A673 (cell line): Measurements from ENCODE around the gene KCNAB2. TPM values are rescaled to one million over a fixed set of nuclear protein-coding genes. Genes with fewer than 3 reads are reported as not detected.
"Not testable (repeated sequence)": the region's sequence is repeated elsewhere in the genome, so short reads cannot be mapped to it uniquely, and the experiment has no call there.

Source experiments
- BruUV-seq: library from RNA; stranded (reverse); fragments of 400-500 nt; replicated peaks from 2 replicates; lab custom pipeline; 2021; lab: Mats Ljungman, UMichigan
- CTCF ChIA-PET: fragments of 300-600 bp; sonication (Branson Sonifier 250); formaldehyde crosslinking; loops from one replicate; lab custom pipeline; 2022; ENCODE audit warnings: antibody characterized with exemption; lab: Charles Lee
- POLR2A ChIA-PET: fragments of 300-600 bp; sonication (Branson Sonifier 250); formaldehyde crosslinking; loops from one replicate; lab custom pipeline; 2022; ENCODE audit warnings: antibody characterized with exemption; ENCODE audit not compliant: low non-redundant PET; lab: Charles Lee
- DNase-seq: peaks from one replicate; pipeline ENCODE4 v3.0.0-alpha.2; 2015; ENCODE audit warnings: low spot score
- H3K27ac ChIP-seq: fragments of 200-600 bp; sonication (generic); 2 replicates; pipeline ENCODE4 v1.5.1; 2016; ENCODE audit warnings: mixed run types, low read depth, mild to moderate bottlenecking, mixed read lengths, antibody characterized with exemption, low read length; ENCODE audit not compliant: poor library complexity, severe bottlenecking
- H3K27me3 ChIP-seq: fragments of 200-600 bp; sonication (generic); replicated peaks from 2 replicates; pipeline ENCODE4 v1.6.1; 2017; ENCODE audit warnings: mixed run types, low read depth, mild to moderate bottlenecking, mixed read lengths, antibody characterized with exemption, low read length; ENCODE audit not compliant: insufficient read depth, poor library complexity
- H3K36me3 ChIP-seq: fragments of 200-600 bp; sonication (generic); 2 replicates; pipeline ENCODE4 v1.6.1; 2016; ENCODE audit warnings: mixed run types, mild to moderate bottlenecking, mixed read lengths, antibody characterized with exemption, low read length; ENCODE audit not compliant: insufficient read depth, poor library complexity, severe bottlenecking
- H3K4me1 ChIP-seq: fragments of 200-600 bp; sonication (generic); 2 replicates; pipeline ENCODE4 v1.6.1; 2017; ENCODE audit warnings: mixed run types, mild to moderate bottlenecking, mixed read lengths, antibody characterized with exemption, low read length; ENCODE audit not compliant: insufficient read depth, poor library complexity, severe bottlenecking
- H3K4me3 ChIP-seq: fragments of 200-600 bp; sonication (generic); 2 replicates; pipeline ENCODE4 v1.5.1; 2016; ENCODE audit warnings: low read depth, mixed run types, mild to moderate bottlenecking, mixed read lengths, low read length; ENCODE audit not compliant: poor library complexity, severe bottlenecking
- H3K9me3 ChIP-seq: fragments of 200-600 bp; sonication (generic); 2 replicates; pipeline ENCODE4 v1.6.1; 2016; ENCODE audit warnings: mixed run types, low read depth, mild to moderate bottlenecking, mixed read lengths, antibody characterized with exemption, low read length; ENCODE audit not compliant: poor library complexity, severe bottlenecking
- CTCF ChIP-seq: fragments of 300-800, 200-600 bp; sonication (generic); conservative IDR thresholded peaks from 2 replicates; pipeline ENCODE4 v1.5.1; 2017; ENCODE audit warnings: low read depth, mild to moderate bottlenecking, antibody characterized with exemption, low read length, moderate library complexity, mixed read lengths
- EZH2 ChIP-seq: fragments of 200-600 bp; sonication (generic); IDR thresholded peaks from 2 replicates; pipeline ENCODE4 v1.6.1; 2017; ENCODE audit warnings: borderline replicate concordance, low read depth, mild to moderate bottlenecking, mixed read lengths, antibody characterized with exemption, low read length; ENCODE audit not compliant: poor library complexity, severe bottlenecking
- intact Hi-C: fragments of 100-400 bp; cut with micrococcal nuclease; formaldehyde crosslinking; loops from one replicate; pipeline ENCODE4 v1.10.0; 2022; ENCODE audit not compliant: unreplicated experiment
- total RNA-seq: library from RNA; stranded (reverse); gene quantifications from 2 replicates; pipeline ENCODE4 v1.2.3, GENCODE V29; 2021

Gene KCNAB2
- total RNA-seq, 1 experiment from 2014 or later = 6.4 TPM

- no peak for DNase-seq
- ChIA-PET CTCF (no interaction called here), POLR2A (no interaction called here)
- TF ChIP-seq CTCF (no peak), EZH2 (no peak)
- BruUV-seq = no TSS peak
- Histone ChIP-seq H3K36me3 (no peaks in the 10 kb centered on the region), H3K27me3 (no peaks in the 10 kb centered on the region), H3K9me3 (no peaks in the 10 kb centered on the region), H3K4me3 (no peak overlapping the region), H3K27ac (no peak overlapping the region), H3K4me1 (no peaks in the 10 kb centered on the region)
- intact Hi-C loops = no loop called here
Observed at GRCh38 chr1:6057170-6057845, 11.6 kb downstream of the KCNAB2 start.

- ChIA-PET POLR2A (no interaction called here), CTCF (no interaction called here)
- intact Hi-C loops = no loop called here
- Histone ChIP-seq H3K36me3 (no peaks in the 10 kb centered on the region), H3K4me1 (no peaks in the 10 kb centered on the region), H3K9me3 (no peaks in the 10 kb centered on the region), H3K27me3 (peaks cover 1% of the 10 kb centered on the region), H3K27ac (no peak overlapping the region), H3K4me3 (no peak overlapping the region)
- TF ChIP-seq EZH2 (no peak), CTCF (no peak)
- DNase-seq = no peak
- no TSS peak for BruUV-seq
Observed at GRCh38 chr1:6059866-6060265, 14.2 kb downstream of the KCNAB2 start.

GRCh38 chr1:6062670-6063069, 17.0 kb downstream of the KCNAB2 start:
- H3K36me3 ChIP-seq = no peaks in the 10 kb centered on the region
- BruUV-seq = no TSS peak
- no peak for TF ChIP-seq EZH2
- no peak for TF ChIP-seq CTCF
- no peak for DNase-seq
- no peak overlapping the region for H3K27ac ChIP-seq
- H3K4me1 ChIP-seq = no peaks in the 10 kb centered on the region
- no peak overlapping the region for H3K4me3 ChIP-seq
- no peaks in the 10 kb centered on the region for H3K9me3 ChIP-seq
- intact Hi-C loops = no loop called here
- CTCF ChIA-PET = no interaction called here
- peaks cover 3% of the 10 kb centered on the region for H3K27me3 ChIP-seq
- POLR2A ChIA-PET = no interaction called here

- H3K27me3 ChIP-seq, H3K4me1 ChIP-seq, H3K4me3 ChIP-seq, intact Hi-C loops, H3K36me3 ChIP-seq, H3K9me3 ChIP-seq, POLR2A ChIA-PET, DNase-seq, CTCF ChIA-PET, BruUV-seq, H3K27ac ChIP-seq: not testable (repeated sequence)
Observed at GRCh38 chr1:6063532-6064053, 17.9 kb downstream of the KCNAB2 start.
